Bronchial epithelial cell (primary cell): Measurements from ENCODE around the gene MYO1E. TPM values are rescaled to one million over a fixed set of nuclear protein-coding genes. Genes with fewer than 3 reads are reported as not detected.

Source experiments
- DNase-seq: peaks from one replicate; pipeline ENCODE4 v3.0.0-alpha.2; 2010; ENCODE audit warnings: low read depth
- FAIRE-seq: peaks from 2 replicates; lab custom pipeline; 2011; peaks lifted over from hg19 to GRCh38; lab: Jason Lieb, UNC
- H3K27me3 ChIP-seq: 2 replicates; pipeline ENCODE4 v1.5.1; 2011; ENCODE audit warnings: low read length; ENCODE audit not compliant: control insufficient read depth, insufficient read depth
- H3K36me3 ChIP-seq: 2 replicates; pipeline ENCODE4 v1.5.1; 2011; ENCODE audit warnings: low read length; ENCODE audit not compliant: control insufficient read depth, insufficient read depth
- H3K4me3 ChIP-seq: 2 replicates; pipeline ENCODE4 v1.5.1; 2011; ENCODE audit warnings: mild to moderate bottlenecking, low read depth, low read length, control low read depth
- CTCF ChIP-seq: IDR thresholded peaks from 2 replicates; pipeline ENCODE4 v1.5.1; 2011; ENCODE audit warnings: mild to moderate bottlenecking, moderate library complexity, low read length, control low read depth, inconsistent platforms; ENCODE audit not compliant: insufficient read depth, severe bottlenecking
- total RNA-seq: library from RNA; depleted of rRNA; stranded (reverse); fragments of >200 nt; gene quantifications from 2 replicates; pipeline ENCODE4 v1.2.1, GENCODE V29; 2014

Gene MYO1E
- total RNA-seq, 1 donor from 2014 or later, result 71.9 TPM

GRCh38 chr15:59259137-59259943 lies 113.3 kb downstream of the MYO1E start:
- no peak for TF ChIP-seq CTCF
- FAIRE-seq (no peak), DNase-seq (no peak)
- H3K36me3 ChIP-seq, result peaks cover 2% of the 10 kb centered on the region
- H3K27me3 ChIP-seq, result no peaks in the 10 kb centered on the region
- H3K4me3 ChIP-seq, result no peak overlapping the region

- FAIRE-seq (no peak), DNase-seq (no peak)
- Histone ChIP-seq H3K4me3 (no peak overlapping the region), H3K27me3 (no peaks in the 10 kb centered on the region), H3K36me3 (peaks cover 4% of the 10 kb centered on the region)
- TF ChIP-seq CTCF, result no peak
These were observed 114.4 kb downstream of the MYO1E start for GRCh38 chr15:59258317-59258716.

GRCh38 chr15:59257140-59257539 lies 115.5 kb downstream of the MYO1E start:
- no peak overlapping the region for H3K4me3 ChIP-seq
- DNase-seq, result no peak
- no peaks in the 10 kb centered on the region for H3K27me3 ChIP-seq
- TF ChIP-seq CTCF, result no peak
- H3K36me3 ChIP-seq, result peaks cover 4% of the 10 kb centered on the region
- peak; percentile 28 for FAIRE-seq

GRCh38 chr15:59256482-59256881 lies 116.2 kb downstream of the MYO1E start:
- H3K27me3 ChIP-seq, result no peaks in the 10 kb centered on the region
- FAIRE-seq (no peak), DNase-seq (no peak)
- no peak for TF ChIP-seq CTCF
- H3K4me3 ChIP-seq, result no peak overlapping the region
- peaks cover 4% of the 10 kb centered on the region for H3K36me3 ChIP-seq

- FAIRE-seq (no peak), DNase-seq (peak; percentile 41)
- Histone ChIP-seq H3K36me3 (peaks cover 4% of the 10 kb centered on the region), H3K4me3 (no peak overlapping the region), H3K27me3 (no peaks in the 10 kb centered on the region)
- TF ChIP-seq CTCF, result no peak
These were observed 116.9 kb downstream of the MYO1E start for GRCh38 chr15:59255680-59256336.
